SW480 (cell line): ENCODE measurements around the gene CDC27.
A peak's percentile ranks its signal among the peaks of the same experiment; 100 is the strongest.
"Not testable (repeated sequence)": the region's sequence is repeated elsewhere in the genome, so short reads cannot be mapped to it uniquely, and the experiment has no call there.

Source experiments
- DNase-seq: peaks from one replicate; pipeline ENCODE4 v3.0.0-alpha.2; 2016; ENCODE audit warnings: low spot score

Gene CDC27

DNA sequence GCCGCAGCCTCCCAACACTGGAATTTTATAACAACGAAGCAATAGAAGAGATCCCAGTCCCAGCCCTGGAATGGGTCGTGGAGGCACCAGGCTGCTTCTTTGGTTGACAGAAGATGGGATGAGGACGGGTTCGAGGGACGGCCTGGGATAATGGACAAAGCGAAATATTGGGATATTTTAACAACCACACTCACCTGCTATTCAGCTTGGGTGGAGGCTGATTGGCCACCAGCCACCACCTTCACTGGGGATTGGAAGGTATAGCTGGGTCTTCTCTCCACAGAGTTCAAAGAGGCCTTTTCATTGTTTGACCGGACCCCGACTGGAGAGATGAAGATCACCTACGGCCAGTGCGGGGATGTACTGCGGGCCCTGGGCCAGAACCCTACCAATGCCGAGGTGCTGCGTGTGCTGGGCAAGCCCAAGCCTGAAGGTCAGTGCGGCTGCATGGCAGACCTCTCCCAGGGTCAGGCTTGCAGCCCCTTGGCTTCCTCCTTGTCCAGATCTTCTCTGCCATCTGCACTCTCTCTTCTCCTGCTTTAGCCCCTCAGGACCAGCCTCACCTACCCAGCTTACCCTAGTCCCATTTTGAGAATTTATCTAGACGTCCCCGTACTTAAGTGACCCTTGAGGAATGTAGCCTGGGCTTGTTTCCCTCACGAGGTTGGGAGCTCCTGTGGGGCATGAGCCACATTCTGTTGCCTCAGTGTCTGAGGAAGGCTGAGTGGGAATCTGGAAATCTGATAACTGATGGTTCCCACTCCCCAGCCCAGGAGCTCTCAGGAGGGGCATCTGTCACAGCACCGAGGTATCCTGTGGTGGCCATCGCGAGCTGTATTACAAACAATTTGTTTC is 30.8 kb upstream of the CDC27 start:
- no peak for DNase-seq

DNA sequence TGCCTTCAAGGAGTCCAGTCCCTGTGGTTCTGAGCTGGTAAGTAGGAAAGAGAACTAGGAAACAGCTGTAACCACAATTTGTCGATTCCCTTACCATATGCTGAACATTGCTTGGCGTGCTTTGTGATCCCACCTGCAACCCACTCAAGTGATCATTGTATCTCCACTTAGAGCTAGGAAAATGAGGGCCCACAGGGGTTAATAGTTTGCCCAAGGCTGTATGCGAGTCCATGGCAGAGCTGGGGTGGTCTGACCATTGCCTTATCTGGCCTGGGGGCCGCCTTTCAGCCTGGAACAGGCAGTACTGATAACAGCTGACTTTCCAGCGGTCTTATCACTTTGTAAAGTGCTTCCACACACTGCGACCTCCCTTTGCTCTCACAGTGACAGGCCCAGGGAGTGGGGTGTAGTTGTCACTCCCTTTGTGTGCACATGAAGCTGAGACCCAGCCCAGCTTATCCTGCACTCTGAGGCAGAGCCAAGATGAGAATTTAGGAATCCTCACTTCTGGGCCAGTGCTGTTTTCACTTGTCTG is 29.9 kb upstream of the CDC27 start:
- no peak for DNase-seq

DNA sequence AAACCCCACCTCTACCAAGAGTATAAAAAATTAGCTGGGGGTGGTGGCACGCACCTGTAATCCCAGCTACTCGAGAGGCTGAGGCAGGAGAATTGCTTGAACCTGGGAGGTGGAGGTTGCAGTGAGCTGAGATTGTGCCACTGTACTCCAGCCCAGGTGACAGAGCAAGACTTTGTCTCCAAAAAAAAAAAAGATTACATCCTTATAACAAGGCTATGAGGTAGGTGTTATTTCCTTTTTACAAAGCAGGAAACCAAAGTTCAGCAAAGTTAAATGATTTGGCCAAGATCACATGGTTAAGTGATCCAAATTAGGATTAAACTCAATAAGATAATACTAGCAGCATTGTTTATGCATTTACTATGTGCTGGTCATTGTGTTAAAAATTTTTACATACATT is 28.2 kb upstream of the CDC27 start:
- DNase-seq: not testable (repeated sequence)

DNA sequence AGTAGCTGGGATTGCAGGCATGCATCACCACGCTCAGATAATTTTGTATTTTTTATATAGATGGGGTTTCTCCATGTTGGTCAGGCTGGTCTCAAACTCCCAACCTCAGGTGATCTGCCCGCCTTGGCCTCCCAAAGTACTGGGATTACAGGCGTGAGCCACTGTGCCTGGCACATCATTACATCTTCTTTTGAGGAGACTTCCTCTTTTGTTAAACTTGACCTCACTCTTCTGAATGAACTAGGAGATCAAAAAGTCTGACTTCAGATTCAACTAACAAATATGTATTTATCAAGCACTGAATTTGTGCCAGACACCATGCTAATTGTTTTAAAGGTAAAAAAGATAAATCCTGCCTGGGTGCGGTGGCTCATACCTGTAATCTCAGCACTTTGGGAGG is 27.7 kb upstream of the CDC27 start:
- not testable (repeated sequence) for DNase-seq

DNA sequence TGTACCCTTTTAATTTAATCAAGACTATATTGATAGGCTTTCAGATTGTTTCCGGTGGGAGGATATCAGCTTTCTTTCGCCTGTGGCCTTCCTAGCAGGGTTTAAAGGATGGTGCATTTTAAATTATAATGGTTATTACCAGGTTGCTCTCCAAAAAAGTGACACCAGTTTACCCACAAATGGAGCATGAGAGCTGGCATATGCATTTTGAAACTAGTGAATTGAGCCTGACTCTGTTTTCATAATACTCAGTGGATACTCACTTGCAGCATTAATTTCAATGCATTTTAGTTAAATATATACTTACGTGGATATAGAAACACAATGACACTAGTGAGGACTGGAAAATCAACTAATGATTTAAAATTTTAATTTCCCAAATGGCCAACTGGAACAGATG is 25.8 kb upstream of the CDC27 start:
- no peak for DNase-seq

DNA sequence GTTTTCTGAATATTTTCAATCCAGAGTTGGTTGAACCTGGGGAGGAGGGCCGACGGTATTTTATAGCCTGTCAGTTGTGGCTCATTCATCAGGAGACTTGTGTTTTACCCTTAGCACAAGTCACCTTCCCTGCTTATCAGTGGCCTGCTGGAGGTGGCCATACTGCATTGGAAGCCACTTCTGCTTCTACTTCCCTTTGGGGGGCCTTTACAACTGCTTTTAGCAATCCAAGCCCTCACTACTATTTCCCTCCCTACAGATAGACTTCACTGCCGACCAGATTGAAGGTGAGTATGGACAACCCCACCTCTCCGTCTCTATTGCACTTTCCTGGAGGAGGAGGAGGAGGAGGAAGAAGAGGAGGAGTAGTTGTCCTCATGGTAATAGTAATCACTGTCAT is 24.4 kb upstream of the CDC27 start:
- DNase-seq: no peak

DNA sequence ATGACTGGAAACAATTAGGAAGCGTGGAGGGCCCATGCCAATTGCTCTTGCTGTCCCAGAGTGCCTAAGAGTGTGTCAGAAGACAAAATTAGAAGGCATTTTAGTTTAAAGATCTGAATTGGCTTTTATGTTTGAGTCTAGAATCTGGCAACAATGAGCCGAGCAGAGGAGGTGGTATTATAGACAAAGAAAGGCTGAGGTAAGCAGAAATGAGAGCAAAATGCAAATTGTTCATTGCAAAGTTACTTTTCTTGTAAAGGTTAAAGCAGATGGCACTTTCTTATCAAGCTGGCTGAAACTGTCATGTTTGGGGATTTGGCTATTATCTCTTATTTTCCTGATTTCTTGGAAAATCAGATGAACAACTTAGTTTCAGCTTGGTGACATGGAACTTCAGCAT is 23.4 kb upstream of the CDC27 start:
- no peak for DNase-seq

DNA sequence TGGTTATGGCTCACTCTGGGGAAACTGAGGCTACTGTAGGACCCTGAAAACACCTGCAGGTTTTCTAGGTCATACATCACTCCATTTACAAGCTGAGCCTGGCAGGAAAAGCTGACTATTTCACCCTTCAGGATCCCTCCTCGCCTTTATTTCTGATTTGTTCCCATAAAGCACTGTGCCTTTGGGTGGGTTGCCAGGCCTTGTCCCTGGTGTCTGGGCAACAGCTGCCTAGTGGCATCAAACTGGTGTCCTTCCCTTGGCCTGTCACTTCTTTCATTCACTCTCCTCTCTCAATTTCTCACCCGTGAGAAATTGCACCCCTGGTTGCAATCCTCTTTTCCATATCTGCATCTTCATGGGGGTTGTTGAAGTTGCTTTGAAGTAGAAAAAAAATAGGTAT is 21.7 kb upstream of the CDC27 start:
- no peak for DNase-seq

DNA sequence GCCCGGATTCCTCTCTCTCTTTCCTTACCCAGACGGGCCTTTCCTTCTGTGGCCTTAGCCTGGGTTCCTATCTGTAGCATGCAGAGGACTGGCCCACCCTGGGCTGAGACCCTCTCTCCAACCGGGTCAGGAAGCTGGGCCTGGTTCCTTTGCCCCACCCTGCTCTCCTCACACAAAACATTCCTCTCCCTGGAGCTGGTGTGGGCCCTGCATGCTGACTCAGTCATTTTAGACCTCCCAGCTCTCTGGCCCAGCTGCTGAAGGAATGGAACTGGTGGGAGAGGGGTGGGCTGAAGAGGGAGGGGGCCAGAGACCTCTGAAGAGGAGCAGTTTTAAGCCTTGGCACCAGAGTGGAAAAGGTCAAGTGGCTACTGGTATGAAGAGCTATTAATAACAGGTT is 21.0 kb upstream of the CDC27 start:
- no peak for DNase-seq

DNA sequence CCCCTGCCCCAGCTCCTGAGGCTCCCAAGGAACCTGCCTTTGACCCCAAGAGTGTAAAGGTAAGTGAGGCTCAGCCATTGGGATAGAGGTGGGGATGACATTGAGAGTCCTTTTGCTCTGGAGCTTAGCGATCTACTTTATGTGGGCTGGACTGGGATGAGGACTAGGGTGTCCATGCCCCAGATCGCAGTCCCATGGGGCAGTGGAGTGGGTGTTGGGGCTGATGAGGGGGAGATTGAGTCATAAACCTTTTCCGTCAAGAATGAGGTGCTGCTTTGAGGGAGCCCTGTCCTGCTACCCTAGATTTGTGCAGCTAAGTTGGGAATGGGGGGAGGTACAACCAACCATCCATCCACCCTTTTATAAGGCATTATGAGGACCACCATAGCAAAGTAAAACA is 20.4 kb upstream of the CDC27 start:
- no peak for DNase-seq

DNA sequence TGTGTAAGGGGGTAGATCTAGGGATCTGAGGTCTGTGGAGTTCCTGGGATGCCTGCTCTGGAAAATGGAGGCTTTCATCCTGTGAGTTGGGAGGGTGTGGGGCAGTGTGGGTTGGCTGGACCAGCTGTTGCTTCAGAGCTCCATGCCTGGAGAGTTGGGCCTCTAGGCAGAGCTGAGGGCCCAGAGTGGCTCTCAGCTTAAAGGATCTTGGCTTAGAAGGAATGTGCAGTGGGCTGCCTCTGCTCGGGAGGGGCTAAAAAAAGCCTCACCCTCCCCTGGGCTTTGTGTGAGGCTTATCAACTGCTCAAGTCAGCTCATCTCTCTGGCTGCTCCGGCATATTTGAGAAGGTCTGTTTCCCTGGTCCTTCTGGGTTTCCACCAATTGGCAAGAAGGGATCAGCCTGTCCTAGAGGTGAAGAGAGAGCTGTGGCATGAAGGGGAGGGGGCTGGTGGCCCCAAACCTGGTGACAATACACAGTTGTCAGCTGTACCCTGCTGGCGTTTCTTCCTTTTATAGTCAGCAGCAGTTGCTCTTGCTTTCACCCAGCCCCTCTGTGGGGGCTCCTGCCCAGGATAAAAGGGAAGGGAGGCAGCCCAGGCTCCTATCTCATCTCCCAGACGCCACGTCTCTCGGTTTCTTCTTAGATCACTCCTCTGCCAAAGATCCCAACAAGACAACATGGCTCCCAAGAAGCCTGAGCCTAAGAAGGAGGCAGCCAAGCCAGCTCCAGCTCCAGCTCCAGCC is 19.8 kb upstream of the CDC27 start, which contains the start of gene MYL4:
Gene MYL4 (plus strand): TSS at position 605 of the 745 bp plus-strand sequence. CDS start 75 bp downstream, at position 680.
- no peak for DNase-seq

DNA sequence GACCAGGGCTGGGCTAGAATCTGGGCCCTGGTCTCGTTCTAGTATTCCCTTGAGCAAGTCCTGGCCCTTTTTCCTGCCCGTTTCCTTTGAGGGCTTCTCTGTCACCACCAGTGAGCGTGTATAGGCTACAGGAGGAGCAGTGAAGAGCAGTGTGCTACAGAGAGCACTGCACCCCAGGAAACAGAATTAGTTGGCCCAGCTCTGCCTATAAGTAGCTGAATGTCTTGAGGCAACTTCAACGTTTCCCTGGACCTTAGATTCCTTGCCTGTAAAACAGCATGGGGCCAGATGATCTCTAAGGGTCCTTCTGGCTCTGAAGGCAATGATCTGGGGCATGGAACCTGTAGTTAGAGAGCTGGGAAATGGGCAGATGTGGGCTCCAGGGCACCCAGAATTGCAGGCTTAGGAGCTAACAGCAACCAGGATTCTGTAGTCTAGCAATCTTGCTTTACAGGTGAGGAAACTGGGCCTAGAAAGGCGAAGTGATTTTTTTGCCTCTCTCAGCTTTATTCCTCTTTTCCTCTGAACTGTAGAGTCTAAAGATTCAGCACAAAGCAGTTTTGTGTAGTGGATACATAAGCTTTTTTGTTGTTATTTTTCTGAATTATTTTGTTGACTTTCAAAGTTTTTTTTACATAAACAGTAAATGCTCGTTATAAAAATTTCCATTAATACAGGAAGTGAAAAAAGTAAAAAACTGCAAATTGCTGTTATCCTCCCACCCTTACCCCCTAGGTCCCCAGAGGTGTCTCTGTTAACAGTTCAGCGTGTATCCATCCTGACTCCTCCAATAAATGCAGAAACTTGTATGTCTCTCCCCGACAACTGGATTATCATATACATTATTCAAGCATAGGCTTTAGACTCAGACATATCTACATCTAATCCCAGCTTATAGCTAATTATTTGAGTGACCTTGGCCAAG is 18.3 kb upstream of the CDC27 start:
- DNase-seq: no peak

DNA sequence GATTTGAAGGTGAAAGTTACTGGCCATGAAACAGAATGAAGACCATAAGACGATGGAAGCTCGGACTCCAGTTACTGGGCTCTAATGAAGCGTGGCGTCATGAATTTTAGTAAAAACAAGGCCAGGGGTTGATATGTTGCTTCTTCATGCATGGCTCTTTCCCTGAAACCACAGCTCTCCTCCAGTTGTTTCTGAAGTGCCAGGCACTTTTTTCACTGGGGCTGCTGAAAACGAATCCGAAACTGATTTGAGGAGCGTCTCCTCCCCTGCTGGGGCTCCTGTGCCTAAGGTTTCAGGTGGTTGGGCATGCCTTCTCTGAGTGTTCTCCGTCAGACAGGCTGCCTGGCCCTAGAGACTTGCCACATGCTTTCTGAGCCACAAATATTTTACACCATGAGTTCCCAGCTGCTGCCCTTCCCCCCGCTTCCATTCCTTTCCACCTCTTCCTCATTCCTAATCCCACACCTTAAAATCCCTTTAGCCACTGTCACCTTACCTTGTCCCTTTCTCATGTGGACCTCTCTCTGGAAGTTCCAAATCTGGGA is 16.4 kb upstream of the CDC27 start:
- DNase-seq: peak; percentile 92

DNA sequence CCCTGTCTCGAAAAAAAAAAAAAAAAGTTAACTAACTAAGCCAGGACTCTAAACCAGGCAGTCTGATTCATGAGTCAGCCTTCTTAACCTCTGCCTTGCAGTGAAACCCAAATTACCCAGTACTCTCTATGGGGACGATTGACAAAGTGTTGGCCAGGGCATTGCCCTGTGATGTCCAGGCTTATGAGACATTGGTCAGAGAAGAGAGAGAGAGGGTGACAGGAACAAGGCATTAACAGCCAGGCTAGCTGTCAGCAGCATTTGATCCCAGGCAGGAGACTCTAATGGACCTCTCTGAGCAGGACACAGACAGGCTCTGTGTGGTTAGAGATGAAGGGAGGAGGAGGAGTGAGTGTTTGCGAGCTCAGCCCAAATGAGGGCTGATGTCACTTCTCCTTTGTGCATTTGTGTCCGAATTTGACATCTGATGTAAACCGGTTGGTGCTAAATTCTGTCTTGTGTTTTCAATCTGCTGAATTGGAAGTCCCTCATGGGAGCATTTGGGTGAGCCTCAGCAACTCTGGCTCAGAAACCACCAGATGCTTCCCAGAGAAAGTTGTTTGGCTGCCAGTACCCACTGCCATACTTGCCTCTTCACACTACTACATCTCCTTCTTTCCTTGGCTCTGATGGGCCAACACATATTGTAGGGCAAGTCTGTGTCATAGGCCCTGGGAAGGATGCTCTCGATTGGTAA is 15.8 kb upstream of the CDC27 start:
- DNase-seq: peak; percentile 50

DNA sequence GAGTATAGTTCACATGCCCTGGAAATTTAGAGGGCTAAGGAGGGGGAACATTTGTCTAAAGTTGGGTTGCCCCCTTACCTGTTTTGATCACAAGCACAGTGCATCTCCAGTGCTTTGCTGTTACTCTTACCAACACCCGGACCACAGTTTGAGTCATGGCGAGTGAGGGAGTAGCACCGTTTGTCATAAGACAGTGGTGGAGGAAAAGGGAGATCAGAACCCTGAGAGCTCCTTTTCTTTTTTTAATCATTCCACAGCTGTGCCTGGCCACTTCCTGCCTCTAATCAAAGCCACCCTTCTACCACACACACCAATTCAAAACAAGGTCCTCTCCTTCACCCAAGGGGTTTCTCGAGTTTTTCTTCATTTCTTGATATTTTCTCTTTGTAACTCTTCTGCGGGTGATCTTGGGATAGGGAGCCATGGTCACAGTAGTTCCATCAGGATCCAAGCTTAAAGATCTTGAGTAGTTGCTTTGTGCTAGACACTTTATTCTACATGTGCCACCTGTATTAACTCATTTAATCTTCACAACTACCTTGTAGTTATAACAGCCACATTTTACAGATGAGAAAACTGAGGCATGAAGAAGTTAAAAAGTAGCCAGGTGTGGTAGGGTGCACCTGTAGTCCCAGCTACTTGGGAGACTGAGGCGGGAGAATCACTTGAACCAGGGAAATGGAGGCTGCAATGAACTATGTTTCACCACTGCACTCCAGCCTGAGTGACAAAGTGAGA is 15.1 kb upstream of the CDC27 start:
- no peak for DNase-seq

DNA sequence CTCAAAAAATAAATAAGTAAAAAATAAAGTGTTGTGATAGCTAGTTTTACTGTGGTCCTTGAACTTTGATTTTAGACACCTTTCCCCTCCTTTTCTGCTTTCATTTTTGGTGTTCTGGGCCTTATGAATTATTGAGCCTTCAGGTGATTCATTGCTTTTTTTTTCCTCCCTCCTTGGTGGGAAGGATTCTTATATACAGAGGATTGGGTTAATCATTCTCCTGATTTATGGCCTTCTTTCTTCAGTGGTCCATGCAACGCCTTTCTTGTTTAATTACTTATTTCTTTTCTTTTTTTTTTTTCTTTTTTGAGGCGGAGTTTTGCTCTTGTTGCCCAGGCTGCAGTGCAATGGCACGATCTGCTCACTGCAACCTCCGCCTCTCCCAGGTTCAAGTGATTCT is 12.1 kb upstream of the CDC27 start:
- no peak for DNase-seq

DNA sequence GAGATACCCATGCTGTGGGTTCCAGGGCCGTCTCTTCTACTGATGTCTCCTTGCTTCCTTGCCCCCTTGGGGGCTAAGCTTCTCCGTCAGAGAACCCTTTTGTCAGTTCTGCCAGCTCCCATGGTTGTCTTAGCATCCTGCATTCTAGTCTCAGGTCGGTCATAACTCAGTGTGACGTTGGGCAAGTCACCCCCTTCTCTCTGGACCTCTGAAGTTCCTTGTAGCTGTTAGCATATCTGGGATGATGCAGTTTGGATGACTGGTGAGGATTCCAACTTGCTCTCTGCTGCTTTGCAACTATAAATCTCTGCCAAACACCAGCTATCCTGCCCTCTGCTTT is 11.2 kb upstream of the CDC27 start:
- DNase-seq: no peak

DNA sequence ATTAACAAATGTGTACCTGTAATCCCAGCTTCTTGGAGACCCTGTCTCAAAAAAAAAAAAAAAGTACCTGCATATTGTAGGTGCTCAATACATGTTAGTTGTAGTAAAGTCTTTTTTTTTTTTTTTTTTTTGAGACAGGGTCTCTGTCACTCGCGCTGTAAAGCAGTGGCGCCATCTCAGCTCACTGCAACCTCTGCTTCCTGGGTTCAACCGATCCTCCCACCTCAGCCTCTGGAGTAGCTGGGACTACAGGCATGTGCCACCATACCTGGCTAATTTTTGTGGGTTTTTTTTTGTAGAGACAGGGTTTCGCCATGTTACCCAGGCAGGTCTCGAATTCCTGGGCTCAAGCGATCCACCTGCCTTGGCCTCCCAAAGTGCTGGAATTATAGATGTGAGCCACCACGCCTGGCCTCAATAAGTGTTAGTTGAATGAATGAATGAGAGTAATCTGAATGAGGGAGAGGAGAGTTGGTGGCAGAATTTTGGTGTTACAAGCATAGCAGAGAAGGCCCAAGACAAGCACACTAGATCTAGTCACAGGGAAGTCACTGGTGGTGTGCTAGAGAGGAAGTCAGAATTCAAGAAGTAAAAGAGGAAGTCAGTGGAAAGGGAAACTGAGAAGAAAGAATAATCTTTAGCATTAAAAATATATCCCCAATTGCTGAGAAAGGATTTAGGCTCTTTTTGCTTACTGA is 10.7 kb upstream of the CDC27 start:
- DNase-seq: no peak

DNA sequence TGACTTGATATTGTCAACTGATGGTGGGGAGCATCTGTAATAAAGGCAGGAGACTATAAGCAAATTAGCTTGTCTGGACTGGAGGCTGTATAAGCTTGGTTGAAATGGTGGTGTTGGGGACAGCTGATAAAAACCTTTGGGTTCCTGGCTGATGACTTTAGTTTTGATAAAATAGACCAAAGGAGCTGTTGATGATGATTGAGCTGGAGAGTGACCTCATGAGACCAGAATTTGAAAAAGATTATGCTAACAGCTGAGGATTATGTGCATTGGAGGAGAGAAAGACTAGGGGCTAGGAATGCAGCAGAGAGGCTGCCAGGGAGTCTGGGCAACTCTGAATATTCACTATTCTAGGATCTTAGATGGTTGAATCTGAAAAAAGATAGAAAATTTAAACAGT is 8.7 kb upstream of the CDC27 start:
- DNase-seq: no peak

DNA sequence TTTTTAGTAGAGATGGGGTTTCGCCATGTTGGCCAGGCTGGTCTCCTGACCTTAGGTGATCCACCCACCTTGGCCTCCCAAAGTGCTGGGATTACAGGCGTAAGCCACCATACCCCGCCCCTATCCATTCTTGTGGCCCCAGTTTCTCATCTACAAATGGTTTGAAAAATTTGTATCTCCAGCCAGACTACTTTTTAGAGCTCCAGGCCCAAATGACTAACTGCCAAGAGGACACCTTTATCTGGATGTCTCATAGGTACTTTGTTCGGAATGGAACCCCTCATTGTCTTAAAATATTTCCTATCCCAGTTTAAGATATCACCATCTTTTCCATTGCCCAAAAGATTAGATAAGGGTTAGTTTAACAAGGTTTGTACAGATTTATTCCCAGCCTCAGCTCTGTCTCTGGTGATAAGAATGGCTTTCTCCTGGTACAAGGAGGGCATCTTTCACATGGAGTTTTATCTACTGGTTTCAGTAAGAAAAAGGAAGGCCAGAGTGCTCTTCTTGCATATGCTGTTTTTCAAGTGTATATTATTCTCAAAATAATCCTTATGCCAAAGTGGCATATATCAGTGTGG is 4.9 kb upstream of the CDC27 start:
- DNase-seq: no peak
